ENCODE measurements around the gene BICRAL.
"Not testable (repeated sequence)": the region's sequence is repeated elsewhere in the genome, so short reads cannot be mapped to it uniquely, and the experiment has no call there.

The BICRAL gene

DNA sequence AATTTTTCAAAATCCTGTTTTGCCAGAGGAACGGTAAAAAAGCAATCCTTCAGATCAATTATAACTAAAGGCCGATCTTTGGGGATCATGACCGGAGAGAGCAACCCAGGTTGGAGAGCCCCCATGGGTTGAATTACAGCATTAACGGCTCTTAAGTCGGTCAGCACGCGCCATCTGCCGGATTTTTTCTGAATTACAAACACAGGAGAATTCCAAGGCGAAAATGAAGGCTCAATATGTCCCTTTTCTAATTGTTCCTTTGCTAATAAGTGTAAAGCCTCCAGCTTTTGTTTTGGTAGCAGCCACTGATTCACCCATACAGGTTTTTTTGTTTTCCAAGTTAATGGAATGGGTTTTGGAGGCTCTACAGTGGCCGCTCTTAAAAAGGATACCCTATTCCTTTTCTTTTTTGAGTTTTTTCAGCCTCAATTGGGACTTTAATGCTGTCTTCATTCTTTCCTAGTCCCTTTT, 117.1 kb downstream of the BICRAL start:
- DNase-seq (ENCODE audit: low spot score), result no peak

DNA sequence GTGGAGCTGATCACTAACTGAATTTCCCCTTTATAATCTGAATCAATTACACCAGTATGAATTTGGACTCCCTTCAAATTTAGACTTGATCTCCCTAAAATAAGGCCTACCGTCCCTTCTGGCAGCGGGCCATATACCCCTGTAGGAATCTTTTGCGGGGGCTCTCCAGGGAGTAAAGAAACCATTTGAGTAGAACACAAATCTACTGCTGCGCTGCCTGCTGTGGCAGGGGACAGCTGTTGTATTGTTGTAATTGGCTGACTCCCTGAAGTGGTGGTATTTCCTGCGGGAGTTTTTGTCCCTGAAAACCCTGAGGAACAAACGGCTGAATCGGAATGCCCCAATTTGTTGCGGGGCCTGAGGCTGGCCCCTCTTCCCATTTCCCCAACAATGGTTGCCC, 118.0 kb downstream of the BICRAL start:
- no peak for DNase-seq (ENCODE audit: low spot score)

DNA sequence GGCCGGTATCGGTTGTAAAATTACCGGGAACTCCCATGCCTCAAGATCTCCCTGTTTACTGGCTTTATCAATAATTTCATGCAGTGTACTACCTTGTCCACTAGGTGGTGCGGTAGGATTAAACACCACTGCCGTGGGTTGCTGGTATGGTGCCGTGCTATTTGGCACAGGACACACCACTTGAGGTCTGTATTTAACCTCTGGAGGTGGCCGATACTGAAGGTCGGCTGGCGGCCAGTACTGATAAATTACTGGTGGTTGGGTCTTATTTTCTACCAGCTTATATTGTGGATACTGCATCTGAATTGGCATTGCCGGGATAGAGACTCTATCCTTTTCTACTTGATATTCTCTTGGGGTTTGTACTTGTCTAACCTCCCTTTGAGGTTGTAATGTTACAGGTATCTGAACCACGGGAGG, 119.7 kb downstream of the BICRAL start:
- peak; percentile 51 for DNase-seq (ENCODE audit: low spot score)

DNA sequence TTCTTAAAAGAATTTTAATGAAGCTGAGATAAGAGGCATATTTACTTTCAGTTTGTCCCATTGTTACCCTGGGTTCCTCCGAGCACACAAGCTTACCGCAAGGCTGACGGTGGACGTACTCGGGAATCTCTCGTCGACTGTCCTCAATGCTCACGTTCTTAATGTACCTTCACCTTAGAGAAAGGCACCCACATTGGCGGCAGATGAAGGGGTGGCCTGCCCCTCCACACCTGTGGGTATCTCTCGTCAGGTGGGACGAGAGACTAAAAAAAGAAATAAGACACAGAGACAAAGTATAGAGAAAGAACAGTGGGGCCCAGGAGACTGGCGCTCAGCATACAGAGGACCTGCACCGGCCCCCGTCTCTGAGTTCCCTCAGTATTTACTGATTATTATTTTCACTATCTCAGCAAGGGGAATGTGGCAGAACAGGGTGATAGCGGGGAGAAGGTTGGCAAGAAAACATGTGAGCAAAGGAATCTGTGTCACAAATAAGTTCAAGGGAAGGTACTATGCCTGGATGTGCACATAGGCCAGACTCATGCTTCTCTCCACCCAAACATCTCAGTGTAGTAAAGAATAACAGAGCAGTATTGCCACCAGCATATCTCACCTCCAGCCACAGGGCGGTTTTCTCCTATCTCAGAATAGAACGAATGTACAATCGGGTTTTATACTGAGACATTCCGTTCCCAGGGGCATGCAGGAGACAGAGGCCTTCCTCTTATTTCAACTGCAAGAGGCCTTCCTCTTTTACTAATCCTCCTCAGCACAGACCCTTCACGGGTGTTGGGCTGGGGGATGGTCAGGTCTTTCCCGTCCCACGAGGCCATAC, 120.8 kb downstream of the BICRAL start:
- DNase-seq (ENCODE audit: low spot score), result not testable (repeated sequence)

DNA sequence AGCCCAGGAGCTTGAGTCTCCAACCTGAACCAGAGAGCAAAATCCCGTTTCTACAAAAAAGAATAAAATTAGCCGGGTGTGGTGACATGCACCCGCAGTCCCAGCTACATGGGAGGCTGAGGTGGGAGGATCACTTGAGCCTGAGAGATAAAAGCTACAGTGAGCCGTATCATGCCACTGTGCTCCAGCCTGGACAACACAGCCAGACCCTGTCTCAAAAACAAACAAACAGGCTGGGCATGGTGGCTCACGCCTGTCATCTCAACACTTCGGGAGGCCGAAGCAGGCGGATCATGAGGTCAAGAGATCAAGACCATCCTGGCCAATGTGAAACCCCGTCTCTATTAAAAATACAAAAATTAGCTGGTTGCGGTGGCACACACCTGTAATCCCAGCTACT, 122.6 kb downstream of the BICRAL start:
- no peak for DNase-seq (ENCODE audit: low spot score)

DNA sequence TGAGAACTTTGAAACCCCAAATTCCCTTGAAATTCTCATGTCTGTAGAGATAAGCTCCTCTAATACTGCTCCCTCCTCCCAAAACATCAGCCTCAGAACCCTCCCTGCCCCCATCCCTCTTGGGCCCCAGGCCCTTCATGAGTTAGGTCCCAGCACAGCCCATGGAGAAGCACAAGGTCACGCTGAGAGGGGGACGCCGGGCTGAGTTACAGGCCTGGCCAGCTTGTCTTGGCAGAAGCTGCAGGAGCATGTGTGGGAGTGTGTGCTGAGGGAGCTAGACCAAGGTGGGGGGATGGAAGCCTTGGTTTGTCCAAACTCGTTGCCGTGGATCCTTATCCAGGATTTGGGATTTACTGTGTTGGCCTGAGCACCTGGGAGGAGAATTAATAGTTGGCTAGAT, 125.5 kb downstream of the BICRAL start:
- DNase-seq (ENCODE audit: low spot score), result no peak

DNA sequence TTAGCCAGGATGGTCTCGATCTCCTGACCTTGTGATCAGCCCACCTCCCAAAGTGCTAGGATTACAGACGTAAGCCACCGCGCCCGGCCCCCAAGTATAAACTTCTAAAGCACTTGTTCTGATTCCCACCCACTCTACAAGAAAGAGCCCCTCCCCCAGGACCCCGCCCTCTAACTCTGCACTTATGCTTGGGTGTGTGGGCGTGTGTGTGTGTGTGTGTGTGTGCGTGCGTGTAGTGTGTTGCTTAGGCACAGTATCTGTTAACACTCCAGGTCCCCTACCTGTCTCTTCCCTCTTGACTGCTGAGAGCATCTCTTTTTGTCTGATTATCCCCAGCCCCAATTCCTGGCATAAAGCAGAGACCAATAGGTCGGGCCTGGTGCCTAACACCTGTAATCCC, 128.0 kb downstream of the BICRAL start:
- no peak for DNase-seq (ENCODE audit: low spot score)

DNA sequence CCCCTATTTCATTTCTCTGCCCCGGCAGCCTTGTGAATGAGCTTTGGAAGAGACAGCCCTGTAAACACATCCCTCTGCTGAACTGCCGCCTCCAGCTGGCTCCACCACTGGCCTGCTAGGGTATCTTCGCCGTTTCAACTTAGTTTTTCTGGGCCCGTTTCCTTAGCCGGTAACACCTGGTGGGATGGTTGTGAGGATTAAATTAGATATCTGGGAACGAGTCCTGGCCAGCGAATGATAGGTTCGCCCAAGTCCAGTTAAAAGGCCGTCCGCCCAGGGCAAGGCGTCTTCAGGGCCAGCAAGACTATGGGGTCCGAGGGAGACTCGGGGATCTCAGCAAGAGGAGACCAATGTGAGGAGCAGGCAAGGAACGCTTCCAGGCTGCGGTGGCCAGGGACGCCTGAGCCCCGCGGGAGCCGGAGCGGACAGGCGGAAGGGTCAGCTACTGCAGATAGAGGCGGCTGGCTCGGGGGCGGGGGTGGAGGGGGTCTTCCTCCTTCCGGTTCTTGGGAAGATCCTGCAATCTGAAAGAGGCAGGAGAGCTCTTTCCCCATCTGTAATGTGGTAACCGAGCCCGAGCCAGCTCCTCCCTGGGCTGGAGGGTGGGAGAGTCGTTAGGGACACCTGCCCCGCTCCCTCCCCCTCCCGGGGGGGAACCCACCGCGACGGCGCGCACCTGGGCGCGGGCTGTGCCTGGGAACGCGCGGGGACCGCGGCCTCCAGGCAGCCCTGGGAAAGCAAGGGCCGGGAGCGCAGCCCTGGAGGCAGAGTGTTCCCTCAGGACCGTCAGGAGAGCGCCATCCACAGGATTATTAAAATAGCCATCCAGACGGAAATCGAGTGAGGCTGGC, 129.5 kb downstream of the BICRAL start:
- DNase-seq (ENCODE audit: low spot score), result no peak

DNA sequence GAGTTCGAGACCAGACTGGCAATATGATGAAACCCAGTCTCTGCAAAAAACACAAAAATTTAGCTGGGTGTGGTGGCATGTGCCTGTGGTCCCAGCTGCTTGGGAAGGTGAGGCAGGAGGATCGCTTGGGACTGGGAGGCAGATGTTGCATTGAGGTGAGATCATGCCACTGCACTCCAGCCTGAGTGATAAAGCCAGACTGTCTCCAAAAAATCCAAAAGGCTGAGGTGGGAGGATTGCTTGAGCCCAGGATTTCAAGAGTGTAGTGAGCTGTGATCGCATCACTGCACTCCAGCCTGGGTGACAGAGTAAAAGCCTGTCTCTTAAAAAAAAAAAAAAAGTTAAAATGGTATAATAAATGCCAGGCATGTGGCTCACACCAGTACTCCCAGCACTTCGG, 132.7 kb downstream of the BICRAL start:
- DNase-seq (ENCODE audit: low spot score), result no peak

DNA sequence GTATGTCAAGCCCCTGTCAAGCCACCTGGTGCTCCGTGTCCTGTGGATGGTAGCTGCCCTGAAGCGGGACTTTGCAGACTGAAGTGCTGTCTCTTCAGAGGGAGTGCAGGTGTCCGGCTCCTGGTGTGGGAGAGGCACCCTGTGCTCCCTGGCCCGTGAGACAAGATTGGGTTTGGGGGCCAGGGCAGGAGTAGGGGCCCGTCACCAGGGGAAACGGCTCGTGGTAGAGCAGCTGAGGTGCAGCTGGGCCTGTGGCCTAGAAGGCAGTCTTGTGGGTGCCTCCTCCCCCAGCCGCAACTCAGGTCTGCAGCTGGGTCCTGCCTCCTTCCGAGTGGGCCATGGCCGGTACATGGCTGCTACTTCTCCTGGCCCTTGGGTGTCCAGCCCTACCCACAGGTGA, 133.9 kb downstream of the BICRAL start, which contains the start of gene PTCRA:
Gene PTCRA, plus strand, starts transcription at position 322 of the 400 bp plus-strand sequence. Its CDS starts 17 bp downstream, at position 339.
- no peak for DNase-seq (ENCODE audit: low spot score)

DNA sequence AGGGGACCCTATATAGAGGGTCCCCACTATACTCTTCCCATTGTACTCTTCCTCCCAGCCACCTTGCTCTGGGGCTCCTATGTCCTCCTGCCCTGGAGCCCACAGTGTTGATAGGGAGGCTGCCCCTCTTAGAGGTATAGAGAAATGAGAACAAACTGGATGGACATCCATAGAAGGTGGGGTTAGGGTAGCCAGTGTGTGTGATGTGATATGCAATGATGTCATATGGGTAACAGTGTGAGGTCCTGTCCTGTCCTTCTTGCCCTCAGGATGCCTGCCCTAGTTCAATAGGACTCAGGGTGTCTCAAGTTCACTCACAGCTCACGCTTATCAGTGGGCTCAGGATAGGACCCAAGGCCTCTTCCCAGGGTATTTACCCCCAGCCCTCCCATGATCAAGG, 134.4 kb downstream of the BICRAL start:
- DNase-seq (ENCODE audit: low spot score), result no peak

Data from hepatic stellate cell (primary cell).